Measurements from ENCODE around the gene EMID1.

The EMID1 gene

GRCh38 chr22:29259253-29259899 lies 53.7 kb downstream of the EMID1 start:
- no peaks in the 10 kb centered on the region for H4K20me1 ChIP-seq (ENCODE audit: insufficient read depth)
- no peaks in the 10 kb centered on the region; the same call in 1 of the 2 replicates for H3K36me3 ChIP-seq (ENCODE audit: insufficient read depth)
- H3K4me1 ChIP-seq (ENCODE audit: low read depth, poor library complexity, severe bottlenecking): peaks cover 12% of the 10 kb centered on the region
- no peak overlapping the region for H3K4me3 ChIP-seq (IDR thresholded peaks at IDR 0.05; ENCODE audit: insufficient read depth, low read depth, low read length)
- H3K27ac ChIP-seq: no peak overlapping the region
- no peak for TF ChIP-seq CTCF (conservative IDR thresholded peaks at IDR 0.05; ENCODE audit: low read depth, low read length)
- no peak overlapping the region for H3K9ac ChIP-seq
- H3K79me2 ChIP-seq (ENCODE audit: insufficient read depth, low read depth): no peaks in the 10 kb centered on the region
- no peak overlapping the region for H2AFZ ChIP-seq (ENCODE audit: low read depth)
- H3K27me3 ChIP-seq (ENCODE audit: insufficient read depth, low read depth): no peaks in the 10 kb centered on the region
- H3K4me2 ChIP-seq: no peak overlapping the region

- no peaks in the 10 kb centered on the region; the same call in 1 of the 2 replicates for H3K36me3 ChIP-seq (ENCODE audit: insufficient read depth)
- H3K79me2 ChIP-seq (ENCODE audit: insufficient read depth, low read depth): 0 out of 2 replicates have a peak, but pooled peaks cover under 1% of the 10 kb centered on the region
- peaks cover 7% of the 10 kb centered on the region for H3K4me1 ChIP-seq (ENCODE audit: low read depth, poor library complexity, severe bottlenecking)
- H3K4me3 ChIP-seq (IDR thresholded peaks at IDR 0.05; ENCODE audit: insufficient read depth, low read depth, low read length): no peak overlapping the region
- TF ChIP-seq CTCF (conservative IDR thresholded peaks at IDR 0.05; ENCODE audit: low read depth, low read length): no peak
- H2AFZ ChIP-seq (ENCODE audit: low read depth): no peak overlapping the region
- H3K27ac ChIP-seq: no peak overlapping the region
- no peaks in the 10 kb centered on the region for H4K20me1 ChIP-seq (ENCODE audit: insufficient read depth)
- no peak overlapping the region for H3K4me2 ChIP-seq
- H3K9ac ChIP-seq: no peak overlapping the region
- no peaks in the 10 kb centered on the region for H3K27me3 ChIP-seq (ENCODE audit: insufficient read depth, low read depth)
Measured at GRCh38 chr22:29260031-29260560, 54.4 kb downstream of the EMID1 start.

DNA sequence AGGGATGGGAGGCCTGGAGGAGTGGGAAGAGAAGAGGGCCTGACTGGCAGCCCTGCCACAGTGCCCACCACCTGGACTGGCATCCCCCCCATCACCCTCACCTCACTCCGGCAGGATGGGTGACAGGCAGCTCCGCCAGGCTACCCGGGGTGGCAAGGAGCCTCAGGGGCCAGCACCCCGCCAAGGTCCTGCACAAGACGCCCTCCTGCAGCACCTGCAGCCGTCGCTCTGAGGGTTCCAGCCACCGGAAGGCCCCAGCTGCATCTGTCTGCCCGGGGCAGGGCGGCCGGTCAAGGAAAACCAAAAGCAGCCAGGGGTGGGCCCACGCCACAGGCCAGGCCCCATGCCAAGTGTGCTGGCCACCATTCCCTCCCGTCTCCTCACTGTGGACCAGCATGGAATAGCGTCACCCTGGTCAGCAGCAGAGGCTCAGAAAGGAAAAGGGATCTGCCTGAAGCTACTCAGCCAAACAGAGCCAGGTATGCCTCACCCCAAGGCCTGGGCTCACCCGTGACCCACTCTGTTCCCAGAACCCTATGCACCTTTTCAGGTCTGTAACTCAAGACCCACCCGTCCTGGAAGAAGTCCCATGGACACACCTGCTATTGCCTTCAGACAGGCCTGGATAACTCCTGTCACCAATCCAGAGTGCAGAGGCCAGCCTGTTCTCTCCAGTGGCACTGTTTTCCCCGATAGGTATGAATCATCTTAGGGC lies 55.1 kb downstream of the EMID1 start:
- TF ChIP-seq CTCF (conservative IDR thresholded peaks at IDR 0.05; ENCODE audit: low read depth, low read length): no peak
- H3K79me2 ChIP-seq (ENCODE audit: insufficient read depth, low read depth): 0 out of 2 replicates have a peak, but pooled peaks cover 5% of the 10 kb centered on the region
- H3K36me3 ChIP-seq (ENCODE audit: insufficient read depth): no peaks in the 10 kb centered on the region; the same call in 1 of the 2 replicates
- H3K4me1 ChIP-seq (ENCODE audit: low read depth, poor library complexity, severe bottlenecking): peaks cover 7% of the 10 kb centered on the region
- no peaks in the 10 kb centered on the region for H4K20me1 ChIP-seq (ENCODE audit: insufficient read depth)
- H3K27ac ChIP-seq: no peak overlapping the region
- H3K9ac ChIP-seq: no peak overlapping the region
- no peak overlapping the region for H3K4me2 ChIP-seq
- H3K27me3 ChIP-seq (ENCODE audit: insufficient read depth, low read depth): no peaks in the 10 kb centered on the region
- no peak overlapping the region for H3K4me3 ChIP-seq (IDR thresholded peaks at IDR 0.05; ENCODE audit: insufficient read depth, low read depth, low read length)
- no peak overlapping the region for H2AFZ ChIP-seq (ENCODE audit: low read depth)

DNA sequence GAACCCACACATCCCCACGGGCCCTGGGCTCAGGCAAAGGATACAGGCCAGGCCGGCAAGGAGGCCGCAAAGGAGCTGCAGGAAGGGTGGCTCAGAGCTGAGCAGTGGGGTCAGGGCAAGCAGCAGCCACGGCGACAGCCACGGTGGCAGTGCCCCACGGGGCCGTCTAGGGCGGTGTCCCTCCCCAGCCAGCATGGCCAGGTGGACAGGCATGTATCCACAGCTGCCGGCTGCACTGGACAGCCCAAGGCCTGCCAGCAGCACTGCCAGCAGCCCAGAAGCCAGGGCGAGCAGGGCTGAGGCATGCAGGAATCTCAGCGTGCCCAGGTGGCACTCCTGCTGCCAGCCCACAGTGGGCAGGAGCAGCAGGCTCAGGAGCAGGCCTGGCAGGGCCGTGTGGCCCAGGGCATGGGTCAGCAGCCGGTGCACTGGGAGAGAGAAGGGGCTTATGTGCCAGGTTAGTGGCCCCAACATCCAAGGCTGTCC lies 58.1 kb downstream of the EMID1 start:
- Histone ChIP-seq H3K4me3 (IDR thresholded peaks at IDR 0.05; ENCODE audit: insufficient read depth, low read depth, low read length) (no peak overlapping the region), H3K4me1 (ENCODE audit: low read depth, poor library complexity, severe bottlenecking) (peaks cover 17% of the 10 kb centered on the region), H3K79me2 (ENCODE audit: insufficient read depth, low read depth) (peaks cover 30% of the 10 kb centered on the region), H3K36me3 (ENCODE audit: insufficient read depth) (no peaks in the 10 kb centered on the region; the same call in 1 of the 2 replicates), H4K20me1 (ENCODE audit: insufficient read depth) (no peaks in the 10 kb centered on the region; the same call in 1 of the 2 replicates), H3K4me2 (no peak overlapping the region), H2AFZ (ENCODE audit: low read depth) (no peak overlapping the region), H3K9ac (no peak overlapping the region), H3K27me3 (ENCODE audit: insufficient read depth, low read depth) (no peaks in the 10 kb centered on the region), H3K27ac (no peak overlapping the region)
- TF ChIP-seq CTCF (conservative IDR thresholded peaks at IDR 0.05; ENCODE audit: low read depth, low read length): no peak
